Measurements from ENCODE around the gene PLAC1.

Gene PLAC1

DNA sequence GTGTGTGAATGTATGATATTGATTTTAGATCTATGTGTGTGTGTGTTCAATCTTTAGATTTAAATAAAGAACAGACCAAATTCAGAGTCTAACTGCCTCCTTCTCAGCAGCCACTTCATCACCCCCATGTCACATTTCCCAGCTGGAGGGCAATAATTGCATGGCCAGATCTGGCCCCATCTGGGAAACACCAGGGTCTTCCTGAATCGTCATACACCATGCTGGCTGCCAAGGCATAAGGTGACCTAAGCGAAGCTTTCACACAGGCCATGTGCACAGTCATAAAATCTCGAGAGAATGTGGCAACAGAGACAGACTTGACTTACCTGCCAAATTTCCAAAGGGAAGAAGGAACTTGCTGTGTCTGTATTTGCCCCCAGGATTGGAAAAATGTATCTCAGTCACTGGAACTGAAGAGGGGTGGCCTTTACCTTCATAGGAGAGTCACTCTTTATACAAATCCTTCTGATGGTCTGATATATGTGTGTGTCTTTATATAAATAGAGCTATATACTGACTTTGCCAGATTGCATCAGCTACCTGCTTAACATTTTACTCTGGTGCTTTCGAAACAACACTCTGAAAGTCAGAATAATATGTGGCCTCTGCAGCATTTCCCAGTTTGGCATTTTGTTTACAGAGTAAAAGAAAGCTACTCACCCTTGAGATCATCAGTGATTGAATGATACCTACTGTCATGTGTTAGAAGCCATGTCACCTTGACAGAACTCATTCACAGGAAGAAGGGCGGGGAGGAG is at the start of gene PLAC1:
TSS of gene PLAC1 (minus strand) at position 470 of the 758 bp plus-strand sequence. CDS start 91,789 bp downstream, outside the sequence.
- TF ChIP-seq CTCF (IDR thresholded peaks at IDR 0.05; ENCODE audit: low read length, missing control alignments), result no peak
- no peak for DNase-seq (ENCODE audit: low read depth)
- no peak within 1 kb of the TSS for H3K4me3 ChIP-seq (replicated peaks; ENCODE audit: low read depth, low read length)

DNA sequence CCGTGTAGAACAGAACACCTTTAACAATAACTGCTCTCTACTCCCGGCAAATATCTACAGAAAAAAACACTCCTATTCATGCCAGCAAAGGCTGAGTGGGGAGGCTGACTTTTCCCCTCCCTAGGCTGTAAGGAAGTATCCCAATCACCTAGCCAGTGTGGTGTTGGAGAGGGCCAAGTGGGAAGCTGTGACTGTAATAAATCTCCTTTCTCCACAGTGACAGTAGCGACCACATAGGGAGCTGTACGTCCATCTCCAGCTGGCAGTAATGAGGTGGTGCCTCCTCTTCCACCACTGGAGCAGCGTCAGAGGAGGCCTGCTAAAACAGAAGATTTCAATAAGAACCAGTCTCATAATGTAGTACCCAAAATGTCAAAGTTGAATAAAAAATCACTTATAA is 47.9 kb upstream of the PLAC1 start:
- no peak for DNase-seq (ENCODE audit: low read depth)
- H3K4me3 ChIP-seq (replicated peaks; ENCODE audit: low read depth, low read length), result no peak overlapping the region
- no peak for TF ChIP-seq CTCF (IDR thresholded peaks at IDR 0.05; ENCODE audit: low read length, missing control alignments)

GRCh38 chrX:134695999-134696398 is 37.7 kb upstream of the PLAC1 start:
- no peak for TF ChIP-seq CTCF (IDR thresholded peaks at IDR 0.05; ENCODE audit: low read length, missing control alignments)
- H3K4me3 ChIP-seq (replicated peaks; ENCODE audit: low read depth, low read length), result no peak overlapping the region
- peak; percentile 61 for DNase-seq (ENCODE audit: low read depth)

- H3K4me3 ChIP-seq (replicated peaks; ENCODE audit: low read depth, low read length), result no peak overlapping the region
- TF ChIP-seq CTCF (IDR thresholded peaks at IDR 0.05; ENCODE audit: low read length, missing control alignments), result no peak
- no peak for DNase-seq (ENCODE audit: low read depth)
Measured at GRCh38 chrX:134694333-134695322, 36.4 kb upstream of the PLAC1 start.

GRCh38 chrX:134693644-134694043 is 35.4 kb upstream of the PLAC1 start:
- no peak for DNase-seq (ENCODE audit: low read depth)
- H3K4me3 ChIP-seq (replicated peaks; ENCODE audit: low read depth, low read length), result no peak overlapping the region
- no peak for TF ChIP-seq CTCF (IDR thresholded peaks at IDR 0.05; ENCODE audit: low read length, missing control alignments)

GRCh38 chrX:134692990-134693389 is 34.7 kb upstream of the PLAC1 start:
- peak; percentile 80 for DNase-seq (ENCODE audit: low read depth)
- no peak for TF ChIP-seq CTCF (IDR thresholded peaks at IDR 0.05; ENCODE audit: low read length, missing control alignments)
- H3K4me3 ChIP-seq (replicated peaks; ENCODE audit: low read depth, low read length), result no peak overlapping the region
